VCaP (cell line): Measurements from ENCODE around the gene CRAT.

Source experiments
- H3K27ac ChIP-seq: fragments of 450-650 bp; 2 replicates; pipeline ENCODE4 v1.5.1; 2017
- TF ChIP-seq, protein P1 (sequence below): fragments of 450-650 bp; conservative IDR thresholded peaks from 2 replicates; pipeline ENCODE4 v1.5.1; 2017; ENCODE audit warnings: mild to moderate bottlenecking, moderate library complexity

CRAT gene

DNA sequence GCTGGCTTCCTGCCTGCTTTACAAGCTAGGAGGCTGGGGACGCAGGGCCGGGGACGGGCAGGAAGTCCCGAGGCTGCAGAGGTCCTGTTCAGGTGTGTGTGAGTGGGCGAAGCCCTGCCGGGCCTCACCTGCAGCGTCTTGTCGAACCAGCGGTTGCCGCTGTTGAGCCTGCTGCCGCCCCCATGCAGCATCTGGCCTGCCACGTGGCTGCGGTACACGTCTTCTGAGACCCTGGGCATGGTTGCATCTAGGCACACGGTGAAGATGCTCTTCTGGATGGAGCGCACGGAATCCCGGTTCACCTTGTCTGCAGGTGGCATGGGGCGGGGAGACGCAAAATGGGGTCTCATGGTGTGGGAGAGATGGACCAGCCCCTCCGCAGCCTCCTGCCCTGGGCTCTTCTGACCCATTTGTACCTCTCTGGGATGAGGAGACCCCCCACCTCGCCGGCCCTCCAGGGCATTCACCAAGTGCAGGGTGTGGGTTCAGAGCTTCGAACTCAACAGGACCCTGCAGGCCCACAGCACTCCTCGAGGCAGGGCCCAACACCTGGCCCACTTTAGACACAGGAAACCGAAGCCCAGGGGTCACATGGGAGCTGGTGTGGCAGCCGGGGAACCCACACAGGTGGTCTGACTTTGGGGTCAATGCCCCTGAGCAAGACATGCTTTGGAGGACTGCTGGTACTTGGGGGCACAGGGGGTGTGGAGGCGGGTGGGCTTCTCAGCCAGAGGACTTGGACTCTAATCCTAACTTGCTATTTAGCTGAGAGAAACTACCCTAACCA is 10.0 kb downstream of the CRAT start:
- no peak overlapping the region for H3K27ac ChIP-seq

DNA sequence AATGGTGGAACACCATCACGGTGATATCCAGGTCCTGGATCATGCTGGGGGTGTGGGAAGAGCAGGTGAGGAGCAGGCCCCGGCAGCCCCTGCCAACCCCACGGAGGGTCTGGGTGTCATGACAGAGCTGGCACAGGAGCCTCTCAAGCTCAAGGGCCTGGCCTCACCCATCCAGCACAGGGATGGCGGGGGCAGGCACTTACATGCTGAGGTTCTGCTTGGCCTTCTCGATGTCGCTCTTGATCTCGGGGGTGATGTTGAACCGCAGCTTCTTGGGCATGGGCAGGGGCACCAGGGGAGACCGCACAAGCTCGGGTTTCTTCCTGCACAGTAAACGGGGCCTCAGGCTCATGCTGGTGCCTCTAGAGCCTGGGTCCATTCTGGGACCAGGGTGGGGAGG is 12.3 kb downstream of the CRAT start:
- H3K27ac ChIP-seq = no peak overlapping the region
- TF ChIP-seq, protein P1, sequence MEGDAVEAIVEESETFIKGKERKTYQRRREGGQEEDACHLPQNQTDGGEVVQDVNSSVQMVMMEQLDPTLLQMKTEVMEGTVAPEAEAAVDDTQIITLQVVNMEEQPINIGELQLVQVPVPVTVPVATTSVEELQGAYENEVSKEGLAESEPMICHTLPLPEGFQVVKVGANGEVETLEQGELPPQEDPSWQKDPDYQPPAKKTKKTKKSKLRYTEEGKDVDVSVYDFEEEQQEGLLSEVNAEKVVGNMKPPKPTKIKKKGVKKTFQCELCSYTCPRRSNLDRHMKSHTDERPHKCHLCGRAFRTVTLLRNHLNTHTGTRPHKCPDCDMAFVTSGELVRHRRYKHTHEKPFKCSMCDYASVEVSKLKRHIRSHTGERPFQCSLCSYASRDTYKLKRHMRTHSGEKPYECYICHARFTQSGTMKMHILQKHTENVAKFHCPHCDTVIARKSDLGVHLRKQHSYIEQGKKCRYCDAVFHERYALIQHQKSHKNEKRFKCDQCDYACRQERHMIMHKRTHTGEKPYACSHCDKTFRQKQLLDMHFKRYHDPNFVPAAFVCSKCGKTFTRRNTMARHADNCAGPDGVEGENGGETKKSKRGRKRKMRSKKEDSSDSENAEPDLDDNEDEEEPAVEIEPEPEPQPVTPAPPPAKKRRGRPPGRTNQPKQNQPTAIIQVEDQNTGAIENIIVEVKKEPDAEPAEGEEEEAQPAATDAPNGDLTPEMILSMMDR = no peak

More for the DNA sequence above, 10.0 kb downstream of the CRAT start:
- TF ChIP-seq, protein P1 = no peak

DNA sequence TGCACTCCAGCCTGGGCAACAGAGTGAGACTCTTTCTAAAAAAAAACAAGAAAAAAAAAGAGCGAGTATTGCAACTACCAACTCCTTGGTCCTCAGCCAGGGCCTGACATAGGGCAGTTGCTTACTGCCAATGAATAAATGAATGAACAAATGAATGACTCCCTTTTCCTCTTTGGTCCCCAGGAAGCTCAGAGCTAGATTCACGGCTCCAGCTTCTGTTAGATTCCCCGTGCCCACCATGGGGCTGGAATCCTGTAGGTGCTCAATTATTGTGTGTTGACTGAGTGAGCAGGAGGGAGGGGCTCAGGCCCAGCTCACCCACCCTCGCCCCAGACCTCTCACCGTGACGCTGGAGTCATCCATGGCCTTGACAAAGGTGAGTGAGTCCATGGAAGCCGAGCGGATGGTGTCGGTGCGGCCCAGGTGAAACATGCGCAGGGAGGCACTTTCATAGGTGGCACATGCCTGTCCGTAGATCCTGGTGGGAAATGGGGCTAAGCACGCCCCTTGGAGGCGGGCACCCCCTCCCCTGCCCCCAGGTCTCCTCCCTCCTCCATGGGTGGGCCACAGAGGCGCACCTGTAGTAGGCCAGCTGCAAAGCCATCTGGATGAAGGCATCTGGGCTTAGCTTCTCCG is 12.8 kb downstream of the CRAT start:
- H3K27ac ChIP-seq = no peak overlapping the region
- TF ChIP-seq, protein P1 = no peak

DNA sequence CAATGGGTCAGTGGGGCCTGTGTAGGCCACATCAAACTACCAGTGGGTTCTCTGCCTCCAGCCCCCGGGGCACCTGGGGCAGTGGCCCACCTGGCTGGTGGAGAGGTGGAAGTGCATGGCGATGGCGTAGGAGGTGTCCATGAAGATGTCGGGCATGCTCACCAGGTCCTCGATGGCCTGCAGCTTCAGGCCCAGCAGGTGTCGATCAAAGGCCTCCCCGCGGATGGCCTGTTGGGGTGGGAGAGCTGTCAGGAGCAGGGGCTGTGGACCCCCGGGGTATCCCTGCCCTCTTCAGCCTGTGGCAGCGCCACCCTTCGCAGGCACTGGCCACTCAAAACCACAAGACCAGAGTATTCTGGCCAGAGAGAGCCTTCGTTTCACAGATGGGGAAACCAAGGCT is 14.7 kb downstream of the CRAT start:
- no peak overlapping the region for H3K27ac ChIP-seq
- TF ChIP-seq, protein P1 = no peak

DNA sequence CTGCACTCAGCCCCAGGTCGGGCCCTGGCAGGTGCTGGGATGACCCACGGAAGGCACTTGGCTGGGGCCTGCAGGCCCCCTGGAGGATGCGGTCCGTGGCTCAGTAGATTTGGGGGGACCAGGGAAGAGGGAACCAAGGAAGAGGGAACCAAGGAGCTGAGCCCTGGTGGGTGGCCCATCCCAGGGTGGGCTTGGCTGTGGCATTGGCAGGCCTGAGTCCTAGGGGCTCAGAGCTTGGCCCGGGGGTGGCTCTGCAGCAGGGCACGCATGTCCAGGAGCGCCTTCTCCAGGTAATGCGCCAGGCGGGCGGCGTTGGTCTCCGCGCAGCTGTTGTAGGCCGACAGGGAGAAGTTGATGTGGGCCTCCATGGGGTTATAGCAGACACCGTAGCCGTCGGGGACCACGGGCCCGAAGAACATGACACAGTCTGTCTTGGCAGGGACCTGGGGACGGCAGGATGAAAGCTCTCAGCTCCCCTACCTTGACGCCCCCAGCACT is 15.4 kb downstream of the CRAT start:
- no peak overlapping the region for H3K27ac ChIP-seq
- TF ChIP-seq, protein P1 = no peak

DNA sequence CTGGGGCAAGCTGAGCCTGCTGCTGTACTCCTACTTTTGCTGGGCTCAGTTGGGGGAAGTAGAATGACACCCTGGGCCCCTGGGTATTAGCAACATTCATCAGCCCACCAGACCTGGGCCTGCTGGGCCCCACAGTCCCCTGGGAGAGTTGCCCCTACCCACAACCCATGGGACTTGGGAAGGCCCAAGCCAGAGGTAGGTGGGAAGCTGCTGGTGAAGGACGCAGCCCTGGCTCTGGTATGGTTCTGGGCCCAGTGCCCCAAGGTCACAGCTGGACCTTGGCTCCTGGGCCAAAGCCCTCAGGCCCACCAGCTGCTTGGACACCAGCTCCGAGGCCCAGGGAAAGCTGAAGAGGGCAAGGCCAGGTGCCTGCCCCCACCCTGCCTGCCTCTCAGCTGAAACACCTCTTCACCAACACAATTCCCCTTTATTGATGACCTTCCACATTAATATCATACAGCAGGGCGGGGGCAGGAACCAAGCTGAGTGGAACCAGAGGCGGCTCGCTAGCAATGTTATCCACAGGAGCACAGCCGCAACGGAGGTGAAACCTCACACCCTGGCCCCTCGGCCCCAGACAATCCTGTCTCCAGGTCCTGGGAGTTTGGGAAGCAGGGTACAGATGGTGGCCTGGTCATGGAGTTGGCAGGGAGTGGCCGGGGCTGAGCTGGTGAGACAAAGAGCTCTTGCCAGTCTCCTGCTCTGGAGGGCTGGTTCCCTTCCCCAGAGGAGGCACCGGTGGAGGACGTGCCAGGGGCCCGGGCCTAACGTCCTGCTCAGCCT is 16.0 kb downstream of the CRAT start:
- no peak overlapping the region for H3K27ac ChIP-seq
- TF ChIP-seq, protein P1 = no peak
